ENCODE measurements around the gene GLRX5.
"Not testable (repeated sequence)": the region's sequence is repeated elsewhere in the genome, so short reads cannot be mapped to it uniquely, and the experiment has no call there.

The GLRX5 gene

DNA sequence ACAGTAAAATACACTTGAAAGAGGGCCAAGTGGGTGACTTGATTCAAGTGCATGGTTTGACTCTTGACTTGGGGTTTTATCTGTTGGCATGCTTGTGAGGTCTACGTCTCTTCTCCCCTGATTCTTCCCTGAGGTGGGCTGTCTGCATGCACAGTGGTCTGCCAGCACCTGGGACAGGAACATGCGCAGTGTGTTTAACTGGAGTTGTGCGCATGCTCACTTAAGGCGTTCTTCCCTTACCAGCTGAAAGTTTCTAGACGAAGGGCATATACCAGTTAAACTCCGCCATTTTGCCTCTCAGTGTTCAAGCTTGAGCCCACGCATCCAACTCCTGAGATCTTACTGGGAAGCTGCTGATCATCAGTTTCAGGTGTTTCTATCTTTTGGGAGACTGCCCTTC is 38.5 kb downstream of the GLRX5 start:
- TF ChIP-seq, protein P1, sequence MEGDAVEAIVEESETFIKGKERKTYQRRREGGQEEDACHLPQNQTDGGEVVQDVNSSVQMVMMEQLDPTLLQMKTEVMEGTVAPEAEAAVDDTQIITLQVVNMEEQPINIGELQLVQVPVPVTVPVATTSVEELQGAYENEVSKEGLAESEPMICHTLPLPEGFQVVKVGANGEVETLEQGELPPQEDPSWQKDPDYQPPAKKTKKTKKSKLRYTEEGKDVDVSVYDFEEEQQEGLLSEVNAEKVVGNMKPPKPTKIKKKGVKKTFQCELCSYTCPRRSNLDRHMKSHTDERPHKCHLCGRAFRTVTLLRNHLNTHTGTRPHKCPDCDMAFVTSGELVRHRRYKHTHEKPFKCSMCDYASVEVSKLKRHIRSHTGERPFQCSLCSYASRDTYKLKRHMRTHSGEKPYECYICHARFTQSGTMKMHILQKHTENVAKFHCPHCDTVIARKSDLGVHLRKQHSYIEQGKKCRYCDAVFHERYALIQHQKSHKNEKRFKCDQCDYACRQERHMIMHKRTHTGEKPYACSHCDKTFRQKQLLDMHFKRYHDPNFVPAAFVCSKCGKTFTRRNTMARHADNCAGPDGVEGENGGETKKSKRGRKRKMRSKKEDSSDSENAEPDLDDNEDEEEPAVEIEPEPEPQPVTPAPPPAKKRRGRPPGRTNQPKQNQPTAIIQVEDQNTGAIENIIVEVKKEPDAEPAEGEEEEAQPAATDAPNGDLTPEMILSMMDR (conservative IDR thresholded peaks at IDR 0.05; ENCODE audit: low read depth, low read length): no peak
- no peak overlapping the region for H3K4me3 ChIP-seq (ENCODE audit: low read length)
- DNase-seq (ENCODE audit: low read depth): no peak

DNA sequence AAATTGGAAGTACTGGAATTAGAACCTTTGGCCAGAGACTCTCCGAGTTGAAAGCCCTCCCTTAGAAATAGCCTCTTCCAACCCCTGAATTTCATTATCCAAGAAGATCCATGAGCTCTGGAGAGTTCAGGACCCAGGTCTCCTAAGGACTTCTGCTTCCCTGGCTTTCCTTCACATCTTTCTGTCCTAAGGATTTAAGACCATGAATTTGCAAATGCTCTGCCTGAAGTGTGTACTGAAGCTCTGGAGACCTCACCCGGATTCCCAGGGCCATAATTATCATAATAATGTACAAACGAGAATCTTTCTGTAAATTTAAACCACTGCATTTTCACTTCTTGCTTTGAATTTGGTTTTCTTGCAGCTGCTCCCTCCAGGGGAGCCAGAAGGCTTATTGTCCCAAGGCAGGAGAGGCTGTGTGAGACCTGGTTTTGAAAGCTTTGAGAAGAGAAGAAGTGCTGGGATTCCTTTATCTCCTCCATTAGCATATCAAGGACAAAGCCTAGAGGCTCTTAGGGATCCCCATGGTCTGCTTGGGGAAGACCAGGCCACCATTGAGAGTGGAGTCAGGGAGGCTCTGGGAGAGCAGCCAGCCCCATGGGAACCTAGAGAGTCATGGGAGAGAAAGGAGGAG is 41.1 kb downstream of the GLRX5 start:
- DNase-seq (ENCODE audit: low read depth): no peak
- no peak overlapping the region for H3K4me3 ChIP-seq (ENCODE audit: low read length)
- TF ChIP-seq, protein P1 (conservative IDR thresholded peaks at IDR 0.05; ENCODE audit: low read depth, low read length): no peak

DNA sequence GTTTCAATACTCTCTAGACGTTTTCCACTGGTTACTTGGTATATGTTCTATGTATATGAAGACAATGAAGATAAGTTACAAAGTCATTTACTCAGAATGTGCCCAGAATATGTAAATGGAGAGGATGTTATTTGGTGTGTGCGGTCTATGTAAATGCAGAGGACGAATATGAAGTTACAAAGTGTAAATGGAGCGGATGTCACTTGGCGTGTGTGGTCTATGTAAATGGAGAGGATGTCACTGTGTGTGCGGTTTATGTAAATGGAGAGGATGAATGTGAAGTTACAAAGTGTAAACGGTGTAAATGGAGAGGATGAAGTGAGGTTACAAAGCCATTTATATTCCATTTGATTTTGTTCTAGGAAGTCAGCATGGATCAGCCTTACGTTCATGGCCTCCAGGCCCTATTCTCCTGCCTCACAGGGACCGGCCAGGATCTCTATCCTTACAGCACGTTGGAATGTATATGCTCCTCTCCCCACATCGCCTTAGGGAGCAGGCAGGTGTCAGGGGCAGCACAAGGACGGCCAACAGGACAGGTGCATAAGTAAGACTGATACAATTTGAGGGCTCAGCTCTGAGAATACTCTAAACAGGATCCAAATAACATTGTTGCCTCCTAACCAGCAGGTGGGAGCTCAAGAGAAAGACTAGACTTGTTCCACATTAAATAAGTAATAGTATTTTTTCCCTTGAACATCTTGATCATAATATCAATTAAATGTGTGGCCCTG is 42.4 kb downstream of the GLRX5 start:
- H3K4me3 ChIP-seq (ENCODE audit: low read length): no peak overlapping the region
- DNase-seq (ENCODE audit: low read depth): no peak
- TF ChIP-seq, protein P1 (conservative IDR thresholded peaks at IDR 0.05; ENCODE audit: low read depth, low read length): no peak

DNA sequence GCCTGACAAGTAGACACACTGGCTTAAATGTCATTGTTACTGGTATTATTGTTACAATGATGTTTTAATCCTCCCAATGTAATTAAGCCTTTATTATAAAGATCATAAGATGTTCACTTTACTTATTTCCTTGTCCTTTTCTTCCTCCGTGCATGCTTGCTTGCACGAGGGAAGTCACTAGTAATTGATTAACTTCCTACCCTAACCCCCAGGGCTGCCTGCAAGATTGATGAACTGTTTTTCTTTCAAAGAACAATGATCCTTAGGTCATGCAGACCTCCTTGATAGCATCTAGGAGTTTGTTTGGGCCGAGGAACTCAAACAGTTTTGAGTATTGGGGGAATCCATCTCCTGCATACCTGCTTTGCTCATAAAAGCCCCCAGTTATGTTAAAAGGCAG is 43.0 kb downstream of the GLRX5 start:
- no peak overlapping the region for H3K4me3 ChIP-seq (ENCODE audit: low read length)
- TF ChIP-seq, protein P1 (conservative IDR thresholded peaks at IDR 0.05; ENCODE audit: low read depth, low read length): no peak
- no peak for DNase-seq (ENCODE audit: low read depth)

DNA sequence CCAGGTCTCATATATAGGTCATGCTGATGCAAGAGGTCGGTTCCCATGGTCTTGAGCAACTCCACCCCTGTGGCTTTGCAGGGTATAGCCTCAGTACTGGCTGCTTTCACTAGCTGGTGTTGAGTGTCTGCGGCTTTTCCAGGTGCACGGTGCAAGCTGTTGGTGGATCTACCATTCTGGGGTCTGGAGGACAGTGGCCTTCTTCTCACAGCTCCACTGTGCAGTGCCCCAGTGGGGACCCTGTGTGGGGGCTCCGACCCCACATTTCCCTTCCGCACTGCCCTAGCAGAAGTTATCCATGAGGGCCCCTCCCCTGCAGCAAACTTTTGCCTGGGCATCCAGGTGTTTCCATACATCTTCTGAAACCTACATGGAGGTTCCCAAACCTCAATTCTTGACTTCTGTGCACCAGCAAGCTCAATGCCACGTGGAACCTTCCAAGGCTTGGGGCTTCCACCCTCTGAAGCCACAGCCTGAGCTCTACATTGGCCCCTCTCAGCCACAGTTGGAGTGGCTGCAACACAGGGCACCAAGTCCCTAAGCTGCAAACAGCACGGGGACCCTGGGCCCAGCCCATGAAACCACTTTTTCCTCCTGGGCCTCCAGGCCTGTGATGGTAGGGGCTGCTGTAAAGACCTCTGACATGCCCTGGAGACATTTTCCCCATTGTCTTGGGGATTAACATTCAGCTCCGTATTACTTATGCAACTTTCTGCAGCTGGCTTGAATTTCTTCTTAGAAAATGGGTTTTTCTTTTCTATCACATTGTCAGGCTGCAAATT is 49.2 kb downstream of the GLRX5 start:
- H3K4me3 ChIP-seq (ENCODE audit: low read length); DNase-seq (ENCODE audit: low read depth): not testable (repeated sequence)

DNA sequence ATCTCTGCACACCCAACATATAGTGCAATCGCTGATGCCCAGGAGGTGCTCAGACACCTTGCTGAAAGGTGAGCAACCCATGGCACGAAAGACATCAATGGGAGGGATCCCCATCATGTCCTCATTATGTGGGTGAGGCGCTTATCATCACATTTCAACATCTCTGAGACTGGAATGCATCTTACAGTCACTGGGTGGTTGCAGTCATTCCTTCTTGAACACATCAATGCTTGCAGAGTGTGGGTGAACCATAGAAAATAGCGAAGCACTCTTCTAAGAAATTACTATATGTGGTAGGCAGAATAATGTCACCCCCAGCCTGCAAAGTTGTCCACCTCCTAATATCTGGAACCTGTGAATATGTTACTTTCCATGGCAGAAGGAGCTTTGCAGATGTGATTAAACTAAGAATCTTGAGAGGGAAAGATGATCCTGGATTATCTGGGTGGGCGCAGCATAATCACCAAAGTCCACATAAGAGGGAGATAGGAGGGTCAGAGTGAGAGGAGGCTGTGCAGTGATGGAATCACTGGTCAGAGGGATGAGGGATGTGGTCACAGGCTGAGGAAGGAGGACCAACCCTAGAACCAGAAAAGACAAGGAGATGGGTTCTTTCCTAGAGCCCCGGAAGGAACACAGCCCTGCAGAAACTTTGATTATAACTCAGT is 51.2 kb downstream of the GLRX5 start:
- TF ChIP-seq, protein P1 (conservative IDR thresholded peaks at IDR 0.05; ENCODE audit: low read depth, low read length): no peak
- no peak for DNase-seq (ENCODE audit: low read depth)

DNA sequence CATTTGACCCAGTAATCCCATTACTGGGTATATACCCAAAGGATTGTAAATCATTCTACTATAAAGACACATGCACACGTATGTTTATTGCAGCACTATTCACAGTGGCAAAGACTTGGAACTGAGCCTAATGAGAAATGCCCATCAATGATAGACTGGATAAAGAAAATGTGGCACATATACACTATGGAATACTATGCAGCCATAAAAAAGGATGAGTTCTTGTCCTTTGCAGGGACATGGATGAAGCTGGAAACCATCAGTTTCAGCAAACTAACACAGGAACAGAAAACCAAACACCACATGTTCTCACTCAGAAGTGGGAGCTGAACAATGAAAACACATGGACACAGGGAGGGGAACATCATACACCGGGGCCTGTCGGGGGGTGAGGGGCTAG is 56.3 kb downstream of the GLRX5 start:
- H3K4me3 ChIP-seq (ENCODE audit: low read length); DNase-seq (ENCODE audit: low read depth): not testable (repeated sequence)

More for the DNA sequence above, 51.2 kb downstream of the GLRX5 start:
- H3K4me3 ChIP-seq (ENCODE audit: low read length): no peak overlapping the region
